ENCODE results near the gene ACAD11. TPM values are rescaled to one million over a fixed set of nuclear protein-coding genes. Genes with fewer than 3 reads are reported as not detected.

The ACAD11 gene
- total and polyA plus RNA-seq, 9 of the 15 experiments (the other 6 are each of a cell fraction or from before 2014, with no cell fraction given), result 1.3 to 8.4 (median 4.0) TPM

GRCh38 chr3:132642539-132642847, 17.1 kb downstream of the ACAD11 start:
- FAIRE-seq, result no peak
- no TSS peak for BruUV-seq (replicated peaks)

GRCh38 chr3:132641837-132642538, 17.6 kb downstream of the ACAD11 start:
- ATAC-seq (peak; percentile 74), FAIRE-seq (peak; percentile 65), DNase-seq (ENCODE audit: extremely low read depth in 1 of 4, low spot score in 3 of 4) (peak; percentile 28 to 41 (median 36))
- H3K36me3 ChIP-seq (ENCODE audit: control insufficient read depth, insufficient read depth, low read length), result no peaks in the 10 kb centered on the region
- ChIA-PET CTCF (ENCODE audit: low intra/inter-chr PET ratio) (interaction anchor here (0.8 to 3.4 kb wide), 2 partner anchors 107 to 110 kb away, joined by 4 to 49 read pairs; no protein-coding TSS in a partner anchor), POLR2A (no interaction called here)
- no peaks in the 10 kb centered on the region for H3K4me1 ChIP-seq (replicated peaks in 1 of 2; ENCODE audit: control insufficient read depth in 2 of 2, insufficient read depth in 2 of 2, low read length in 2 of 2)
- H3K4me2 ChIP-seq (ENCODE audit: insufficient read depth, low read length), result no peak overlapping the region
- H3K27ac ChIP-seq (ENCODE audit: extremely low read depth, low read depth, low read length), result no peak overlapping the region
- no peaks in the 10 kb centered on the region for H3K9me1 ChIP-seq (ENCODE audit: control insufficient read depth, insufficient read depth, low read length)
- intact Hi-C loops (cut with micrococcal nuclease) (loop anchor here (1.0 to 10.0 kb wide), 3 partner anchors 106 to 387 kb away; no protein-coding TSS in a partner anchor), in situ Hi-C loops (cut with MboI) (loop anchor here (5.0 kb wide), 1 partner anchor 100 kb away; no protein-coding TSS in a partner anchor)
- no peak overlapping the region for H2AFZ ChIP-seq (ENCODE audit: low read depth, low read length)
- no peaks in the 10 kb centered on the region for H3K27me3 ChIP-seq (ENCODE audit: control insufficient read depth in 2 of 2, insufficient read depth in 2 of 2, low read length in 2 of 2)
- BruUV-seq (replicated peaks), result no TSS peak
- no peaks in the 10 kb centered on the region for H3K79me2 ChIP-seq (ENCODE audit: control insufficient read depth, insufficient read depth, low read length)
- no peaks in the 10 kb centered on the region for H3K9me3 ChIP-seq (replicated peaks; ENCODE audit: control insufficient read depth, insufficient read depth, low read depth, low read length)
- H4K20me1 ChIP-seq (replicated peaks; ENCODE audit: control insufficient read depth, insufficient read depth, low read length), result 0 out of 2 replicates have a peak, but pooled peaks cover 3% of the 10 kb centered on the region
- H3K9ac ChIP-seq (ENCODE audit: insufficient read depth in 1 of 2, low read depth in 2 of 2, low read length in 2 of 2), result no peak overlapping the region
- WGBS (ENCODE audit: insufficient coverage, low coverage, missing lambda C conversion rate), result 34% methylated on average over 5 of the region's 5 CpGs
- H3K4me3 ChIP-seq, result no peak overlapping the region
- no peak for TF ChIP-seq ZBTB17 (CRISPR knock-in tag; IDR thresholded peaks at IDR 0.05)
- TF ChIP-seq DEAF1 (CRISPR knock-in tag; IDR thresholded peaks at IDR 0.05), result peak; percentile 59
- peak in 2 of 3 experiments; percentile 48 to 73; a peak in 3 of 6 replicates for TF ChIP-seq CTCF (IDR thresholded peaks at IDR 0.05 in 2 of 3, conservative IDR thresholded peaks at IDR 0.05 in 1 of 3; ENCODE audit: insufficient read depth in 2 of 3, low read depth in 1 of 3, low read length in 3 of 3)
- 0 out of 4 replicates have a peak, but pooled peaks of 1 of the 2 experiments have one; percentile 25 for TF ChIP-seq FOXA3 (CRISPR knock-in tag; conservative IDR thresholded peaks at IDR 0.05 in 1 of 2, IDR thresholded peaks at IDR 0.05 in 1 of 2)
- 0 out of 2 replicates have a peak, but pooled peaks have one; percentile 12 for TF ChIP-seq SMC3 (conservative IDR thresholded peaks at IDR 0.05; ENCODE audit: insufficient read depth, low read depth, low read length)
- no peak for TF ChIP-seq ZNF76 (CRISPR knock-in tag; IDR thresholded peaks at IDR 0.05; ENCODE audit: borderline replicate concordance)
- peak; percentile 73 to 79 for TF ChIP-seq RAD21 (CRISPR knock-in tag; conservative IDR thresholded peaks at IDR 0.05 in 1 of 2, IDR thresholded peaks at IDR 0.05 in 1 of 2)

More at GRCh38 chr3:132642539-132642847, 17.1 kb downstream of the ACAD11 start:
- H3K9ac ChIP-seq (ENCODE audit: insufficient read depth in 1 of 2, low read depth in 2 of 2, low read length in 2 of 2), result no peak overlapping the region
- no peaks in the 10 kb centered on the region for H3K79me2 ChIP-seq (ENCODE audit: control insufficient read depth, insufficient read depth, low read length)
- no peaks in the 10 kb centered on the region for H3K9me1 ChIP-seq (ENCODE audit: control insufficient read depth, insufficient read depth, low read length)
- H3K27ac ChIP-seq (ENCODE audit: extremely low read depth, low read depth, low read length), result no peak overlapping the region
- CTCF ChIA-PET (ENCODE audit: low intra/inter-chr PET ratio), result interaction anchor here (0.8 to 3.4 kb wide), 2 partner anchors 107 to 110 kb away, joined by 4 to 49 read pairs; no protein-coding TSS in a partner anchor
- no peaks in the 10 kb centered on the region for H3K27me3 ChIP-seq (ENCODE audit: control insufficient read depth in 2 of 2, insufficient read depth in 2 of 2, low read length in 2 of 2)
- TF ChIP-seq RFX5 (IDR thresholded peaks at IDR 0.05; ENCODE audit: low read depth, low read length), result no peak
- H3K9me3 ChIP-seq (replicated peaks; ENCODE audit: control insufficient read depth, insufficient read depth, low read depth, low read length), result no peaks in the 10 kb centered on the region
- no peaks in the 10 kb centered on the region for H3K4me1 ChIP-seq (replicated peaks in 1 of 2; ENCODE audit: control insufficient read depth in 2 of 2, insufficient read depth in 2 of 2, low read length in 2 of 2)
- in situ Hi-C loops (cut with MboI), result loop anchor here (5.0 kb wide), 1 partner anchor 100 kb away; no protein-coding TSS in a partner anchor
- POLR2A ChIA-PET, result no interaction called here
- H3K36me3 ChIP-seq (ENCODE audit: control insufficient read depth, insufficient read depth, low read length), result no peaks in the 10 kb centered on the region
- no peak overlapping the region for H2AFZ ChIP-seq (ENCODE audit: low read depth, low read length)
- WGBS (ENCODE audit: insufficient coverage, low coverage, missing lambda C conversion rate), result 43% methylated on average over 2 of the region's 2 CpGs
- no peak overlapping the region for H3K4me2 ChIP-seq (ENCODE audit: insufficient read depth, low read length)
- intact Hi-C loops (cut with micrococcal nuclease), result loop anchor here (1.0 to 10.0 kb wide), 3 partner anchors 106 to 388 kb away; no protein-coding TSS in a partner anchor
- no peak overlapping the region for H3K4me3 ChIP-seq
- H4K20me1 ChIP-seq (replicated peaks; ENCODE audit: control insufficient read depth, insufficient read depth, low read length), result 0 out of 2 replicates have a peak, but pooled peaks cover 3% of the 10 kb centered on the region
- ATAC-seq (no peak), DNase-seq (ENCODE audit: extremely low read depth in 1 of 4, low spot score in 3 of 4) (no peak)
